OCI-LY1 (cell line): ENCODE data around the gene SDCCAG8.

Experiments
- H2AFZ ChIP-seq: fragments of 200-600 bp; sonication (generic), shearing (Covaris generic); 2 replicates; pipeline ENCODE4 v1.6.0; 2014; ENCODE audit warnings: antibody characterized with exemption, mild to moderate bottlenecking, low read length
- H3F3A ChIP-seq: fragments of 200-600 bp; sonication (generic), shearing (Covaris generic); 2 replicates; pipeline ENCODE4 v1.6.0; 2014; ENCODE audit warnings: mild to moderate bottlenecking, antibody characterized with exemption, low read length, moderate library complexity; ENCODE audit not compliant: insufficient read depth
- H3K27ac ChIP-seq: fragments of 200-600 bp; sonication (generic); 2 replicates; pipeline ENCODE4 v1.5.1; 2014; ENCODE audit warnings: low read length, mixed run types, mild to moderate bottlenecking, low read depth; ENCODE audit not compliant: poor library complexity, severe bottlenecking
- H3K27me3 ChIP-seq: fragments of 200-600 bp; sonication (generic); 2 replicates; pipeline ENCODE4 v1.6.0; 2014; ENCODE audit warnings: antibody characterized with exemption, mild to moderate bottlenecking, low read length, moderate library complexity; ENCODE audit not compliant: insufficient read depth
- H3K36me3 ChIP-seq: fragments of 200-600 bp; sonication (generic); 2 replicates; pipeline ENCODE4 v1.6.1; 2014; ENCODE audit warnings: mild to moderate bottlenecking, antibody characterized with exemption, low read length, moderate library complexity, mixed read lengths; ENCODE audit not compliant: insufficient read depth
- H3K4me1 ChIP-seq: fragments of 200-600 bp; sonication (generic); 2 replicates; pipeline ENCODE4 v1.5.1; 2014; ENCODE audit warnings: mild to moderate bottlenecking, low read length, moderate library complexity; ENCODE audit not compliant: insufficient read depth, severe bottlenecking
- H3K4me2 ChIP-seq: fragments of 200-600 bp; sonication (generic), shearing (Covaris generic); 2 replicates; pipeline ENCODE4 v1.6.1; 2014; ENCODE audit warnings: low read length
- H3K4me3 ChIP-seq: fragments of 200-600 bp; sonication (generic); 2 replicates; pipeline ENCODE4 v1.5.1; 2014; ENCODE audit warnings: low read length, low read depth, mild to moderate bottlenecking, mixed read lengths; ENCODE audit not compliant: poor library complexity, severe bottlenecking
- H3K79me2 ChIP-seq: fragments of 200-600 bp; shearing (Covaris generic); 2 replicates; pipeline ENCODE4 v1.6.1; 2016; ENCODE audit warnings: mixed run types, low read length, mixed read lengths; ENCODE audit not compliant: insufficient read depth
- H3K9ac ChIP-seq: fragments of 200-600 bp; sonication (generic), shearing (Covaris generic); 2 replicates; pipeline ENCODE4 v1.6.1; 2014; ENCODE audit warnings: mild to moderate bottlenecking, low read length, mixed read lengths
- H3K9me2 ChIP-seq: fragments of 200-600 bp; sonication (generic), shearing (Covaris generic); 2 replicates; pipeline ENCODE4 v1.6.1; 2014; ENCODE audit warnings: low read depth, mild to moderate bottlenecking, low read length, mixed read lengths
- H3K9me3 ChIP-seq: fragments of 200-600 bp; shearing (Covaris generic); 2 replicates; pipeline ENCODE4 v1.6.1; 2014; ENCODE audit warnings: low read length, mixed read lengths
- H4K20me1 ChIP-seq: fragments of 200-600 bp; sonication (generic), shearing (Covaris generic); 2 replicates; pipeline ENCODE4 v1.6.0; 2016; ENCODE audit warnings: mild to moderate bottlenecking, low read length; ENCODE audit not compliant: insufficient read depth
- EZH2 ChIP-seq: fragments of 200-600 bp; sonication (generic), shearing (Covaris generic); IDR thresholded peaks from 2 replicates; pipeline ENCODE4 v1.8.0; 2017; ENCODE audit warnings: borderline replicate concordance, mixed run types, mild to moderate bottlenecking, antibody characterized with exemption, low read length, moderate library complexity, mixed read lengths
- TF ChIP-seq, protein P1 (sequence below): fragments of 200-600 bp; sonication (generic), shearing (Covaris generic); IDR thresholded peaks from 2 replicates; pipeline ENCODE4 v1.5.1; 2017; ENCODE audit warnings: mild to moderate bottlenecking, antibody characterized with exemption, low read length, moderate library complexity, mixed read lengths

SDCCAG8 gene

DNA sequence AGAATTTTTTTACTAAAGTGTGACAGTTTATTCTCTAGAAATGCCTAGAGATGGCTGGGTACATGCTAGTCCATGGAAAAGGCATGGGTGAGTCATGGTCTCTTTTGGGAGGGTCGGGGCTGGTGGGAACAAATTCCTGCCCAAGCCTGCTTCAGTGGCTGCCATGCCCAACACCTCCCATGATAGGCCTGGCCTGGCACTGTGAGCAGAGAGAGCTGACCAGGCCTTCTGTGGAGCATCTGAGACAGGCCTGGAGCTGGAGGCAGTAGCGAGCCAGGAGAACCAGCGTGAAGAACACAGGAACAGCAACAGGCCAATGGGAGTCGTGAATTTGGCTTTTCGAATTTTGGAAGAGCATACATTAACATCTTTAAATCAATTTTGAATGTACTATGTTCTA lies 209.2 kb downstream of the SDCCAG8 start:
- Histone ChIP-seq H3K4me3 (no peak overlapping the region), H3K27ac (no peak overlapping the region), H3K4me2 (no peak overlapping the region), H4K20me1 (no peaks in the 10 kb centered on the region), H3K9me2 (no peaks in the 10 kb centered on the region), H3K4me1 (no peaks in the 10 kb centered on the region), H3K27me3 (no peaks in the 10 kb centered on the region), H3F3A (no peaks in the 10 kb centered on the region), H3K9me3 (no peaks in the 10 kb centered on the region), H2AFZ (no peak overlapping the region), H3K9ac (no peak overlapping the region), H3K79me2 (no peaks in the 10 kb centered on the region), H3K36me3 (no peaks in the 10 kb centered on the region)
- TF ChIP-seq, protein P1, sequence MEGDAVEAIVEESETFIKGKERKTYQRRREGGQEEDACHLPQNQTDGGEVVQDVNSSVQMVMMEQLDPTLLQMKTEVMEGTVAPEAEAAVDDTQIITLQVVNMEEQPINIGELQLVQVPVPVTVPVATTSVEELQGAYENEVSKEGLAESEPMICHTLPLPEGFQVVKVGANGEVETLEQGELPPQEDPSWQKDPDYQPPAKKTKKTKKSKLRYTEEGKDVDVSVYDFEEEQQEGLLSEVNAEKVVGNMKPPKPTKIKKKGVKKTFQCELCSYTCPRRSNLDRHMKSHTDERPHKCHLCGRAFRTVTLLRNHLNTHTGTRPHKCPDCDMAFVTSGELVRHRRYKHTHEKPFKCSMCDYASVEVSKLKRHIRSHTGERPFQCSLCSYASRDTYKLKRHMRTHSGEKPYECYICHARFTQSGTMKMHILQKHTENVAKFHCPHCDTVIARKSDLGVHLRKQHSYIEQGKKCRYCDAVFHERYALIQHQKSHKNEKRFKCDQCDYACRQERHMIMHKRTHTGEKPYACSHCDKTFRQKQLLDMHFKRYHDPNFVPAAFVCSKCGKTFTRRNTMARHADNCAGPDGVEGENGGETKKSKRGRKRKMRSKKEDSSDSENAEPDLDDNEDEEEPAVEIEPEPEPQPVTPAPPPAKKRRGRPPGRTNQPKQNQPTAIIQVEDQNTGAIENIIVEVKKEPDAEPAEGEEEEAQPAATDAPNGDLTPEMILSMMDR = no peak
- no peak for TF ChIP-seq EZH2

DNA sequence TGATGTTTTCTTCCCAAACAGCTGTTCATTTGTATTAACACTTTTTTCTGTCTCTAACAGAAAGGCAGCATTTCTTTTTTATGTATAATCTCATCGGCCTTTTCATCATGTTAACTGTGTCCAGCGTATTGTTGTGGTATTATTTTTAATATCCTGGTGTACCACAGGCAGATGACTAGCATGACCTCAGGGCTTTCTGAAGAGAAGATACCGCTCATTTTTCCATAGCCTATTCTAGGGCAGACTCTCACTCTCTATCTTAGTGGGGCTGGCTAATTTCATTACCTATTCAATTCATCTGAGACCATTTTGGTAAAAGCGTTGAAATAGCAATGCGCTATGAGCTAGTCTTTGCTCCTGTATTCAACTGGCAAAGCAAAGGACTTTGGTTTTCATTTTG lies 209.9 kb downstream of the SDCCAG8 start:
- H3K4me1 ChIP-seq = no peaks in the 10 kb centered on the region
- no peak overlapping the region for H3K9ac ChIP-seq
- no peaks in the 10 kb centered on the region for H4K20me1 ChIP-seq
- no peaks in the 10 kb centered on the region for H3K36me3 ChIP-seq
- no peak overlapping the region for H3K4me3 ChIP-seq
- H2AFZ ChIP-seq = no peak overlapping the region
- H3K27me3 ChIP-seq = no peaks in the 10 kb centered on the region
- H3K27ac ChIP-seq = no peak overlapping the region
- H3F3A ChIP-seq = no peaks in the 10 kb centered on the region
- H3K79me2 ChIP-seq = no peaks in the 10 kb centered on the region
- no peaks in the 10 kb centered on the region for H3K9me2 ChIP-seq
- H3K9me3 ChIP-seq = no peaks in the 10 kb centered on the region
- TF ChIP-seq, protein P1 = no peak
- TF ChIP-seq EZH2 = no peak
- no peak overlapping the region for H3K4me2 ChIP-seq

DNA sequence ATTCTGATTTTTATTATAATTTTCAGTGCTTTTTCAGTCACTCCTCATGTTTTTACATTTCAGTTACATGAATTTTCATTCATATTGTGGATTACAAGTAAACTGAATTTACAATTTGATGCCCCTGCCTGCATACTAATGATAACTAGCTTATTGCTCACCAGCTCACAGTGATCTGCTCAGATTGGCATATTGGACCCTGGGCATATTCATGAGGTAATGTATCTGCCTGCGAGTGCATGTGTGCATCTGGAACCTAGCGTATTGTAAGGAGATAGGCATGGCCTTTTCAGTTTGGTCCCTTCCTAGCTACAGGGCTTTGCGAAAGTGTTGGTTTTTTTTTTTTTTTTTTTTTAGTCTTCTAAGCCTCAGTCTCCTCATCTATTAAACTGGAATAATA lies 213.7 kb downstream of the SDCCAG8 start:
- no peaks in the 10 kb centered on the region for H4K20me1 ChIP-seq
- TF ChIP-seq EZH2 = no peak
- TF ChIP-seq, protein P1 = no peak
- no peaks in the 10 kb centered on the region for H3K9me3 ChIP-seq
- H3K79me2 ChIP-seq = no peaks in the 10 kb centered on the region
- no peaks in the 10 kb centered on the region for H3K27me3 ChIP-seq
- H2AFZ ChIP-seq = no peak overlapping the region
- no peak overlapping the region for H3K4me3 ChIP-seq
- H3K36me3 ChIP-seq = no peaks in the 10 kb centered on the region
- no peaks in the 10 kb centered on the region for H3F3A ChIP-seq
- H3K9ac ChIP-seq = no peak overlapping the region
- no peak overlapping the region for H3K4me2 ChIP-seq
- H3K9me2 ChIP-seq = no peaks in the 10 kb centered on the region
- H3K27ac ChIP-seq = no peak overlapping the region
- peaks cover 7% of the 10 kb centered on the region for H3K4me1 ChIP-seq
